BLaER1 (cell line): ENCODE results near the gene DEXI.
A peak's percentile ranks its signal among the peaks of the same experiment; 100 is the strongest.

Source experiments
- H3K27ac ChIP-seq: shearing (Covaris generic); formaldehyde crosslinking; 2 replicates; pipeline ENCODE4 v1.8.1; 2022
- H3K27me3 ChIP-seq: shearing (Covaris generic); formaldehyde crosslinking; 2 replicates; pipeline ENCODE4 v1.8.1; 2022
- H3K36me3 ChIP-seq: shearing (Covaris generic); formaldehyde crosslinking; 2 replicates; pipeline ENCODE4 v1.8.1; 2022
- H3K4me1 ChIP-seq: shearing (Covaris generic); formaldehyde crosslinking; 2 replicates; pipeline ENCODE4 v1.8.1; 2022
- H3K4me2 ChIP-seq: shearing (Covaris generic); formaldehyde crosslinking; 2 replicates; pipeline ENCODE4 v1.8.1; 2022
- H3K4me3 ChIP-seq: shearing (Covaris generic); formaldehyde crosslinking; 2 replicates; pipeline ENCODE4 v1.8.1; 2022
- H3K9ac ChIP-seq: shearing (Covaris generic); formaldehyde crosslinking; 2 replicates; pipeline ENCODE4 v1.8.1; 2022
- H3K9me3 ChIP-seq: shearing (Covaris generic); formaldehyde crosslinking; 2 replicates; pipeline ENCODE4 v1.8.1; 2022
- H4K20me1 ChIP-seq: shearing (Covaris generic); formaldehyde crosslinking; 2 replicates; pipeline ENCODE4 v1.8.1; 2022
- Cebpa-rat ChIP-seq: shearing (Covaris generic); IDR thresholded peaks from 2 replicates; pipeline ENCODE4 v1.8.1; 2022

DEXI gene

DNA sequence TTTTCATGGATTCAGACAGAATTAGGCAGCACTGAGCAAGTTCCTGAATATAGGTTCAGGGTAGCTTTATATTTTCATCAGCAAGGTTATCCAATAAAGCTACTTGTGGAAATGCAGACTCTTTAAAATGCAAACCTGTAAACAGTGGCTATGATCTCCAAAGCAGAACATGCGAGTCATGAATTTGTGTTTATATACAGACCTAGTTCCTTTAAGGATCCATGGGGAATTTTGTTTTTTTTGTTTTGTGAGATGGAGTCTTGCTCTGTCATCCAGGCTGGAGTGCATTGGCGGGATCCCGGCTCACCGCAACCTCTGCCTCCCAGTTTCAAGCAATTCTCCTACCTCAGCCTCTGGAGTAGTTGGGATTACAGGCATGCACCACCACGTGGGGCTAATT, 16.9 kb upstream of the DEXI start:
- Histone ChIP-seq H3K4me3 (no peak overlapping the region), H3K27me3 (no peaks in the 10 kb centered on the region), H3K27ac (no peak overlapping the region), H3K9ac (no peak overlapping the region), H3K9me3 (no peaks in the 10 kb centered on the region), H3K4me2 (no peak overlapping the region), H4K20me1 (peaks cover 44% of the 10 kb centered on the region), H3K4me1 (peaks cover 47% of the 10 kb centered on the region), H3K36me3 (peaks cover 55% of the 10 kb centered on the region)
- no peak for TF ChIP-seq Cebpa-rat

DNA sequence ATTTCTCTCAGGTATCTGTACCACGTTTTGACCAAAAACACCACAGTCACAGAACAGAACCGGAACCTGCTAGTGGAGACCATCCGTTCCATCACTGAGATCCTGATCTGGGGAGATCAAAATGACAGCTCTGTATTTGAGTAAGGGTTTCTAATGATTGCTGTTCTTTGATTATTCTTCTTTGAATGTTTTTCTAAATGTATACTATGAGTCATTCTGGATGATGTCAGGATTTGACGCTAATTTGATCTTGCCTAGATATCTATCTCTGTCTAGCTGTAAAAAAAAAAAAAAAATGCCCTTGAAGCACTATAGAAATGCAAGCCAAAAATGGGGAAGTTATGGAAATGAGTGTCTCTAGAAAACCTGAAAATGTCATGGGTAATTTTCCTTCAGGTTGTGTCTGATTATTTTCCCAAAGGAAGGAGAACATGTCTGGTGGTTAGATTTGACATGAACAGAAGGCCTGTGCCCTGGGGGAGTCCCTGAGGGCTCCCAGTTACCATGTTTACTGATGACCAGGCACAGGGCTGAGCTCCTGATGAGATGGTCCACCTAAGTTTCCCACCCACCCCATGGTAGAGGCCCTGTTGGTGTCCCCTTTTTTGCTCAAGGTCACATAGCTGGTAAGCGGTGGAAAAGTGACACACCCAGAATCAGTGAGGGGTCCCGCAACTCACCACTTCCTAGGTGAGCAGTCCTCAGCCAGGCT, 15.7 kb upstream of the DEXI start:
- H4K20me1 ChIP-seq, result peaks cover 35% of the 10 kb centered on the region
- no peak for TF ChIP-seq Cebpa-rat

DNA sequence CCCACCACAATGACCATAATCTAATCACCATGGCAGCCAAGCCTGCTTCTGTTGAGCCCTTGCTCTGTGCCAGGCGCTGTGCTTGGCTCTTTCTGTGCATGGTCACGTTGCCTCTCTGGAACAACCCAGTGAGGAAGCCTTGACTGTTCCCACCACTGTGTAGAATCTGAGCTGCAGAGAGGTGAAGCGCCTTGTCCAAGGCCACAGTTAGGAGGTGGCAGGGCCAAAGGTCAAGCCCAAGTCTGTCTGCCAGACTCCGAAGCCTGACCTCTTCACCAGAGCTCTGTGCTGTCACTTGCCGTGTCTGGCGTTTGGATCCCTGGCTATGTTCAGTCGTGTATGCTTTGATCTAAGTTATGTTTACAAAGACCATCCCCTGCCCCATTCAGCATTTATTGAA, 12.6 kb upstream of the DEXI start:
- Histone ChIP-seq H3K9ac (peak overlapping the region; percentile 51; the same call in 1 of the 2 replicates), H3K4me1 (peaks cover 74% of the 10 kb centered on the region), H3K9me3 (no peaks in the 10 kb centered on the region), H3K4me3 (no peak overlapping the region), H3K36me3 (peaks cover 24% of the 10 kb centered on the region), H3K27me3 (no peaks in the 10 kb centered on the region), H3K27ac (peak overlapping the region; percentile 51; the same call in 1 of the 2 replicates), H3K4me2 (peak overlapping the region; percentile 75), H4K20me1 (peaks cover 63% of the 10 kb centered on the region)
- no peak for TF ChIP-seq Cebpa-rat

More for the DNA sequence above, 15.7 kb upstream of the DEXI start:
- Histone ChIP-seq H3K27ac (no peak overlapping the region), H3K4me2 (peak overlapping the region; percentile 1; the same call in 1 of the 2 replicates), H3K9ac (no peak overlapping the region), H3K4me3 (no peak overlapping the region), H3K4me1 (peaks cover 58% of the 10 kb centered on the region), H3K36me3 (peaks cover 45% of the 10 kb centered on the region), H3K9me3 (no peaks in the 10 kb centered on the region), H3K27me3 (no peaks in the 10 kb centered on the region)

DNA sequence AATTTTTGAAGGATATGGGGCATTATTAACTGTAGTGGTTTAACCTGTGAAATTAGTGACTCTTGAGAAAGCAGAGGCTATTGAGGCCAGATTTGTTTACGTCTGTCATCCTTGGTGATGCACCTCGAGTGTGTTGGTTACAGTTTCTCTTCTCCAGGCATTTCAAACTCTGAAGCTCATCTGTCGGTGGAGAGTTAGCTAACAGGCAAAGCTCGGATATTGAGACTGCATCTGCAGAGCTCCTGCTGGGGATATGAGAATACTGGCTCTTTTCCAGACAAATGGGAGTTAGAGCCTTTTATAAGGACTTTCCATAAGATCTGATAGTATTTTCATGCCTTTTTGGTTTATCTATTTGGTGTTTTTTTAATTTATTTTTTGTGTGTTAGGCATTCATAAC, 8.8 kb upstream of the DEXI start:
- no peaks in the 10 kb centered on the region for H3K27me3 ChIP-seq
- peaks cover 86% of the 10 kb centered on the region for H3K4me1 ChIP-seq
- H4K20me1 ChIP-seq, result peaks cover 79% of the 10 kb centered on the region
- H3K9me3 ChIP-seq, result no peaks in the 10 kb centered on the region
- TF ChIP-seq Cebpa-rat, result no peak
- no peak overlapping the region for H3K4me3 ChIP-seq
- no peak overlapping the region for H3K27ac ChIP-seq
- H3K36me3 ChIP-seq, result no peaks in the 10 kb centered on the region
- no peak overlapping the region for H3K4me2 ChIP-seq
- H3K9ac ChIP-seq, result no peak overlapping the region

DNA sequence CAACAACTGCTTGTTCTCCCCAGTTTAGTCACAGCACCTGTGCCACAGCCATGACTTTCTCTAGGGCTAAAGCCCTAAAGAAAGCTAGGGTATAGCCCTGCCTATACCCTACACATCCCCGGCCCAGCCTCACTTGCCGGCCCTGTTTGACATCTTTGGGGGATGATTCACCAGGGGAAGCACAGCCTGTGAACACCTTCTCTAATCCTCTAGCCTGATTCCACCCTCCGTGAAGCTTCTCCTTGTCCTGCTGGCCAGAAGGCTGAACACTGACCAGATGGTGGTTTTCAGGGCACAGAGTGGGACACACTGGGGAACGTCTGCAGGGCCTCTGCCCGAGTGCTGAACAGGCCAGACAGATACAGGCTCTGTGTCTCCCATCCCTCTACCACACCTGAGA, 8.1 kb upstream of the DEXI start:
- TF ChIP-seq Cebpa-rat, result no peak
- Histone ChIP-seq H3K36me3 (no peaks in the 10 kb centered on the region), H4K20me1 (peaks cover 79% of the 10 kb centered on the region), H3K4me1 (peaks cover 86% of the 10 kb centered on the region), H3K9ac (0 out of 2 replicates have a peak overlapping the region, but pooled peaks have one; percentile 54), H3K4me3 (no peak overlapping the region), H3K9me3 (no peaks in the 10 kb centered on the region), H3K4me2 (peak overlapping the region; percentile 78), H3K27me3 (no peaks in the 10 kb centered on the region), H3K27ac (peak overlapping the region; percentile 45; the same call in 1 of the 2 replicates)

DNA sequence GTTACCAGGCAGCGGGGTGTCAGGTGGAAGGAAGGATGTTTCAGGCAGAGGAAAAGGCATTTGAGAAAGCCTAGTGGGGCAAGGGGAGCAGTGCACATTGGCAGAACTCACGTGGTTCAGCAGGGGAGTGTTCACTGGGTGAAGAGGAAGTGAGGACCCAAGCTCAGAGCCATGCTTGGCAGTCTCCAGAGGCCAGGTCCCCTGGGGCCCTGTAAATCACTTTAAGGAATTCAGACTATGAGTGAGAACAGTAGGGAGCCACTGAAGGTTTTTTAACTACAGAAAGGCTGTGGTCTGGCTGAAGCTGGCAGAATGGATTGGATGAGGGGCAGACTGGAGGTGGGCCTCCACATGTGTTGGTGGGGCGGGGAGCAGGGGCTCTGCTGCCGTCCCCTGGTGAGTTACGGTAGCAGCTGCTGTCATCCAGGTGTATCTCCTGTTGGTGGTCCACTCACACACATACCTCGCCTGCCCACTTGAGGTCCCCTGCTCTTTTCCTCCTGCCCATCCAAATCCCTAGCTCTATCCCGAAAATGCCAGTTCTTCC, 7.2 kb upstream of the DEXI start:
- Histone ChIP-seq H3K27me3 (no peaks in the 10 kb centered on the region), H3K9me3 (no peaks in the 10 kb centered on the region), H3K9ac (peak overlapping the region; percentile 54; the same call in 1 of the 2 replicates), H3K36me3 (no peaks in the 10 kb centered on the region), H3K4me3 (no peak overlapping the region), H3K4me2 (peak overlapping the region; percentile 78), H3K4me1 (peaks cover 83% of the 10 kb centered on the region), H4K20me1 (peaks cover 78% of the 10 kb centered on the region), H3K27ac (peak overlapping the region; percentile 45)
- TF ChIP-seq Cebpa-rat, result no peak

DNA sequence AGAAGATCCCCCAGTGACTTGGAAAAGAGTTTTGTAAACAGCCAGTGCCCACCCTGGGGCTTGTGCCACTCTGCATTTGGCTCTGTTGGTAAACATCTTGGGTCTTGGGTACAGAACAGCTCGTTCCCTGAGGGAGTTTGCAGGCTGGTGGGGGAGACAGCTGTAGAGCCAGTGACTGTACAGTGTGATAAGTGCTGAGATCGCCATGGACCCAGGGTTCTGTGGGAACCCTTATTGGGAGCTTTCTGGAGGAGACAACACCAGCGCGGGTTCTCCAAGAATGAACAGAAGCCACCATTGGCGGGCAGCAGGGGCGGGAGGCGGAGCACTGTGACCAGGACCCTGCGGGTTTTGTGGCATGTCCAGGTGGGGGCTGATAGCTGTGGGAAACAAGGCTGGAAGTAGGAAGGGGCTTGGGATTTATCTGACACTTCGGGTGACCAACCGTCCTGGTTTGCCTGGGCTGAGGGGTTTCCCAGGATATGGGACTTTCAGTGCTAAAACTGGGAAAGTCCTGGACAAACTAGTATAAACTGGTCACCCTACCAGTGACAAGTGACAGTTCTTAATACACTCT, 5.0 kb upstream of the DEXI start:
- peak overlapping the region; percentile 80 for H3K4me2 ChIP-seq
- no peaks in the 10 kb centered on the region for H3K9me3 ChIP-seq
- no peaks in the 10 kb centered on the region for H3K27me3 ChIP-seq
- no peak overlapping the region for H3K27ac ChIP-seq
- H4K20me1 ChIP-seq, result peaks cover 70% of the 10 kb centered on the region
- H3K4me1 ChIP-seq, result peaks cover 78% of the 10 kb centered on the region
- H3K4me3 ChIP-seq, result no peak overlapping the region
- H3K9ac ChIP-seq, result no peak overlapping the region
- H3K36me3 ChIP-seq, result no peaks in the 10 kb centered on the region
- no peak for TF ChIP-seq Cebpa-rat

DNA sequence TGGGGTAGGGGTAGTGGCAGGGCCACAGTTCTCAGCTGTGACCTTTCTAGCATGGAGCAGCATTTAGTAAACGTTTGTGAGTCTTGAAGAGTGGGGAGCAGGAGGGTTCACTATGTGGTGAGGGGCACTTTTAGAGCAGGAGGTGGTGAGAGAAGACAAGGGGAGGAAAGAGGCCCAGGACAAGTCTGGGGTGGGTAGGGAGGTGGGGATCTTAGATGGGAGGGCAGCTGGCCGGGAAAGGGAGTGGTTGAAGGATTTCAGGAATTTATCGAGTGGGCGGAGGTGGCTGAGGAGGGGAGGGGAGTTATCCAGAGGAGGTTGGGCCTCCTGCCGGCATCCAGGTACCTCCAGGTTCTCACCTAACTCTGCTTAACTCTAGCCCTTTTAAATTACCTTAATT, 4.0 kb upstream of the DEXI start:
- peak overlapping the region; percentile 80 for H3K4me2 ChIP-seq
- H3K9ac ChIP-seq, result 0 out of 2 replicates have a peak overlapping the region, but pooled peaks have one; percentile 85
- H3K9me3 ChIP-seq, result no peaks in the 10 kb centered on the region
- no peaks in the 10 kb centered on the region for H3K36me3 ChIP-seq
- TF ChIP-seq Cebpa-rat, result no peak
- no peaks in the 10 kb centered on the region for H3K27me3 ChIP-seq
- no peak overlapping the region for H3K27ac ChIP-seq
- peaks cover 63% of the 10 kb centered on the region for H4K20me1 ChIP-seq
- no peak overlapping the region for H3K4me3 ChIP-seq
- peaks cover 79% of the 10 kb centered on the region for H3K4me1 ChIP-seq

DNA sequence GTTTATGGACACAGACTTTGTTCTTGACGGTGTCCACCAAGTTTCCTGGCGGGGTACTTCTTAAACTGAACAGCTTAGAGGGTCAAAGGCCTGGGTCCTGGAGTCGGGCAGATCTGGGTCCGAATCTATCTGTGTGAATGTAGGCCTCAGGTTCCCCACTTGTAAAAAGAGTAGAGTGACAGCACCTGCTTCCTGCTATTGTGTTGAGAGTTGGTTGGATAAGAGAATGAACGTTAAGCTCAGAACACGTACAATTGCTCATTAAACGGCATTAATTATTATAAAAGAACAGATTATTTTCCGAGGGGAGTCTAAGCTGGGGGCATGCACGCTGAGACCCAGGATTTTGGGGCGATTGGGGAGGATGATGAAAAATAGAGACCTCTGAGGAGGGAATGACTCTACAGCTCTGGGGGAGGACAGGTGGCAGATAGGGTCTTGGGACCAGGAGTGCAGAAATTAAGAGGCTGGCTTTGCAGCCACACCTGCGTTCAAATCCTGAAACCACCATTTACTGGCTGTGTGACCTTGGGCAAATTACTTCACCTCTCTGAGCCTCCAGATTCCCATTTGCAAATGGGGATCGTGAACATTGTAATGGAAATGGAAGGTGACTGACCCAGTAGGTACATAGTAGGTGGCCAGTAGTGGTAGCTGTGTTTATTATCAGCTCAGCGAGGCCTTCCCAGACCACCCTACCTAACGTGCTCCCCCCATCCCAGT, 3.0 kb upstream of the DEXI start:
- H3K4me2 ChIP-seq, result peak overlapping the region; percentile 80
- H3K4me3 ChIP-seq, result peak overlapping the region; percentile 80
- peaks cover 82% of the 10 kb centered on the region for H3K4me1 ChIP-seq
- peaks cover 63% of the 10 kb centered on the region for H4K20me1 ChIP-seq
- no peaks in the 10 kb centered on the region for H3K9me3 ChIP-seq
- no peak for TF ChIP-seq Cebpa-rat
- H3K27ac ChIP-seq, result peak overlapping the region; percentile 75
- no peaks in the 10 kb centered on the region for H3K27me3 ChIP-seq
- H3K9ac ChIP-seq, result peak overlapping the region; percentile 85
- no peaks in the 10 kb centered on the region for H3K36me3 ChIP-seq
